Cardiac muscle cell (in vitro differentiated cells and primary cell): Measurements from ENCODE around the gene NFIA. TPM values are rescaled to one million over a fixed set of nuclear protein-coding genes. Genes with fewer than 3 reads are reported as not detected.

Experiments
- DNase-seq, 2 donors: peaks; one replicate each; pipeline versions ENCODE4 v3.0.0 to v3.0.0-alpha.2; 2010 to 2017; ENCODE audit warnings: low read depth in 1 of 2, low spot score in 1 of 2
- H3K27ac ChIP-seq: fragments of 200-600 bp; sonication (generic); 2 replicates; pipeline ENCODE4 v1.5.1; 2016
- H3K27me3 ChIP-seq: fragments of 200-600 bp; sonication (generic); 2 replicates; pipeline ENCODE4 v1.6.0; 2016; ENCODE audit warnings: control low read depth
- H3K36me3 ChIP-seq: fragments of 200-600 bp; sonication (generic); 2 replicates; pipeline ENCODE4 v1.5.1; 2016; ENCODE audit warnings: control low read depth
- H3K4me1 ChIP-seq: fragments of 200-600 bp; sonication (generic); 2 replicates; pipeline ENCODE4 v1.8.1; 2017; ENCODE audit warnings: low read depth, mild to moderate bottlenecking, mixed run types
- H3K4me3 ChIP-seq: fragments of 200-600 bp; sonication (generic); 2 replicates; pipeline ENCODE4 v1.5.1; 2016; ENCODE audit warnings: mild to moderate bottlenecking
- H3K9me3 ChIP-seq: fragments of 200-600 bp; sonication (generic); 2 replicates; pipeline ENCODE4 v1.5.1; 2017; ENCODE audit warnings: low read depth, mild to moderate bottlenecking, control low read depth
- polyA plus RNA-seq: library from polyadenylated mRNA; unstranded; fragments of >200 nt; fragmentation: Nextera tagmentation; extraction: Ambion mirVana; gene quantifications from 2 replicates; pipeline ENCODE4 v1.2.1, GENCODE V29; 2016
- total RNA-seq: library from RNA; depleted of rRNA; stranded (reverse); fragments of >200 nt; gene quantifications from 2 replicates; pipeline ENCODE4 v1.2.3, GENCODE V29; 2016
- TF ChIP-seq, protein P1 (sequence below): IDR thresholded peaks from 2 replicates; pipeline ENCODE4 v1.5.1; 2012; ENCODE audit warnings: low read depth, mild to moderate bottlenecking, low read length

NFIA gene
- total and polyA plus RNA-seq, 2 experiments from 2014 or later = 10.1 to 12.0 TPM

DNA sequence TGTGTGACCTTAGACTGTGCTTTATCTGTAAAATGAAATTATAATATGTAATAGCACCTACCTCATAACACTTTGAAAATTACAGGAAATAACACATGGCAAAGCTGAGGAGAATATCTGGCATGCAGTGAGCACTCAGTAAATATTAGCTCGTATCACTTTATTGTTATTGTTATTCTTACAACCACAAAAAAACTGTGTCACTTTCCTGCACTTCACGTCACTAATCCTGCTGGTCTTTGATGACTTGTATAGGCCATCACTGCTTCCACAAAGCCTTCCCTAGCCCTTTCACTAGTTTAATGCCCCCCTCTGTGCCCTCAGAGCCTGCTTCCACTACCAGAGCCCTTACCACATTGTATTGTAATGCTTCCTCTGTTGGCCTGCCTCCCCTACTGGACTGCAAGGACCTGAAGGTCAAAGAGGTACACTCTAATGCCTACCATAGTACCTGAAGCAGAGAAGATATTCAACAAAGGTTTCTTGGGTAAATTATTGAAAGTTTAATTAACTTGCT, 231.6 kb downstream of the NFIA start:
- TF ChIP-seq, protein P1, sequence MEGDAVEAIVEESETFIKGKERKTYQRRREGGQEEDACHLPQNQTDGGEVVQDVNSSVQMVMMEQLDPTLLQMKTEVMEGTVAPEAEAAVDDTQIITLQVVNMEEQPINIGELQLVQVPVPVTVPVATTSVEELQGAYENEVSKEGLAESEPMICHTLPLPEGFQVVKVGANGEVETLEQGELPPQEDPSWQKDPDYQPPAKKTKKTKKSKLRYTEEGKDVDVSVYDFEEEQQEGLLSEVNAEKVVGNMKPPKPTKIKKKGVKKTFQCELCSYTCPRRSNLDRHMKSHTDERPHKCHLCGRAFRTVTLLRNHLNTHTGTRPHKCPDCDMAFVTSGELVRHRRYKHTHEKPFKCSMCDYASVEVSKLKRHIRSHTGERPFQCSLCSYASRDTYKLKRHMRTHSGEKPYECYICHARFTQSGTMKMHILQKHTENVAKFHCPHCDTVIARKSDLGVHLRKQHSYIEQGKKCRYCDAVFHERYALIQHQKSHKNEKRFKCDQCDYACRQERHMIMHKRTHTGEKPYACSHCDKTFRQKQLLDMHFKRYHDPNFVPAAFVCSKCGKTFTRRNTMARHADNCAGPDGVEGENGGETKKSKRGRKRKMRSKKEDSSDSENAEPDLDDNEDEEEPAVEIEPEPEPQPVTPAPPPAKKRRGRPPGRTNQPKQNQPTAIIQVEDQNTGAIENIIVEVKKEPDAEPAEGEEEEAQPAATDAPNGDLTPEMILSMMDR = no peak
- Histone ChIP-seq H3K36me3 (no peaks in the 10 kb centered on the region), H3K27ac (no peak overlapping the region), H3K9me3 (no peaks in the 10 kb centered on the region), H3K4me1 (peaks cover 25% of the 10 kb centered on the region), H3K4me3 (no peak overlapping the region), H3K27me3 (no peaks in the 10 kb centered on the region)
- no peak for DNase-seq

DNA sequence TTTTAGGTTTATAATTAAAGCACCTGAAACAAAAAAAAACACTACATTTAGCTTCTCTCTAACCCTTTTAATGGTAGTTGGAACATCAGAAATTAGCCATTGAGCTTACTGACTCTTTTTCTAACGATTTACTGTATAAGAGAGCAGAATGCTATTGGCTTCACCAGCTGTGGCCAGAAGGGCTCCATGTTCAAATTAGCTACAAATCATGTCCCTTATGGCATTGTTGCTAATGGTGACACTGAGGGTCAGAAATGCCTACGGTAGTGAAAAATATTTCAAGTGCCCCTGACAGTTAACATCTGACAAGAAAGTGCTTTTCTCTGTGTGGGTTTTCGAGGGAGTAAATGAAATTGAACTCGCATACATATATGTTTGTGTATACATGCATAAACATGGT, 232.7 kb downstream of the NFIA start:
- no peak overlapping the region for H3K27ac ChIP-seq
- no peaks in the 10 kb centered on the region for H3K27me3 ChIP-seq
- H3K4me3 ChIP-seq = no peak overlapping the region
- DNase-seq = no peak
- no peaks in the 10 kb centered on the region for H3K36me3 ChIP-seq
- no peaks in the 10 kb centered on the region for H3K9me3 ChIP-seq
- peaks cover 35% of the 10 kb centered on the region for H3K4me1 ChIP-seq
- TF ChIP-seq, protein P1 = no peak

DNA sequence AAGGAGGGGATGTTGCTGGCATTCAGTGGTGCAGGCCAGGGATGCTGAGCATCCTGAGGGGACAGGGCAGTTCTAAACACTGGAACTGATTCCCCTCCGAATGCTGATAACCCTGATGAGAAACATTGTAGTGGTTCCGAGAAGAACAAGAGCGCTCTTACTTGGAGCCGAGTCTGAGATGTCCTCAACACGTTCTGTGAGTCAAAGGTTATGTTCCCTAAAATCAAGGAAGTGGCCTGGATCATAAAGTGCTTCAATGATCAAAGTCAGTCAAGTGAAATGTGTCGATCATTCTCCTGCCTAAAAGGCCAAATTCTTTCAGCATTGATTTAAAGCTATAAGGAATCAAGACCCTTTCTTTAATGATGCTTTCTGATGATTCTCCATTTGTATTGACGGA, 234.1 kb downstream of the NFIA start:
- Histone ChIP-seq H3K27ac (no peak overlapping the region), H3K36me3 (no peaks in the 10 kb centered on the region), H3K4me3 (no peak overlapping the region), H3K4me1 (peaks cover 44% of the 10 kb centered on the region), H3K9me3 (no peaks in the 10 kb centered on the region), H3K27me3 (no peaks in the 10 kb centered on the region)
- DNase-seq = no peak
- TF ChIP-seq, protein P1 = no peak

DNA sequence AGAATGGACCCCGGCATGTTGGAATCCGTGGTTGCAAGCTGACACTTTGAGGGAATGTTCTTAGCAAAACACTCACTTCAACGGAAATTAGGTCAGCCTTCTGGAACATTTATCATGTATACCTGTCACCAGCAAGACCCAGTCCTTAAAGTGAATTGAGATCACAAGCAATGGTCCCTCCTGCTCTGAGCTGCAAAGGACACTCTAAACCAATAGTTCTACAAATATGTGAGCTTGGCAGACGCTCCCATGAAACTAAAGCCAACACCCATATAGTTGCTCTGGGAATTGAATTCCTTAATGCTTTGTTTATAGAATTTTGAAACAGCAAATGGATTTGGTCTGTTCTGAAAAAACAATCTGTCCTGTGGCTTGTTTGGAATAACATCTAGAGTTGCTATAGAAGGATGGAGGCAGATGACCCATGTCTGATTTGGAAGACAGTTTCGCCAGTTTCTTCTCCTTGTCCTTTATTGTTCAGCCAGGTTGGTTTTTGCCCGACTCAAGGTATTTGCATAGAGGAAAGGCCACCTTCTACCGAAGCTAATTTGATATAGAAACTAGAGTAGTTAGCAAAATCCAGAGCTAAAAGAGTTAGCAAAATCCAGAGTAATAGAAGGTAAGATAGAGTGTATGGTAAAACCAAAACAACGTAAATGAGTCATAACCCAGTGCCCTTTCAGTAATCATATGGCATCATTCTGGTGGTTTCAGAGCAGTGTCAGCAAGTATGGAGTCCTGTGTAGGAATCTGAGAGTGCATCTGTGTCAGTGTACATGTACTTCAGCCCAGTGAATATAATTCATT, 236.2 kb downstream of the NFIA start:
- no peaks in the 10 kb centered on the region for H3K9me3 ChIP-seq
- DNase-seq = peak; percentile 88 to 92
- TF ChIP-seq, protein P1 = no peak
- no peak overlapping the region for H3K4me3 ChIP-seq
- H3K36me3 ChIP-seq = no peaks in the 10 kb centered on the region
- H3K27ac ChIP-seq = peak overlapping the region; percentile 75
- H3K27me3 ChIP-seq = no peaks in the 10 kb centered on the region
- H3K4me1 ChIP-seq = peaks cover 44% of the 10 kb centered on the region

DNA sequence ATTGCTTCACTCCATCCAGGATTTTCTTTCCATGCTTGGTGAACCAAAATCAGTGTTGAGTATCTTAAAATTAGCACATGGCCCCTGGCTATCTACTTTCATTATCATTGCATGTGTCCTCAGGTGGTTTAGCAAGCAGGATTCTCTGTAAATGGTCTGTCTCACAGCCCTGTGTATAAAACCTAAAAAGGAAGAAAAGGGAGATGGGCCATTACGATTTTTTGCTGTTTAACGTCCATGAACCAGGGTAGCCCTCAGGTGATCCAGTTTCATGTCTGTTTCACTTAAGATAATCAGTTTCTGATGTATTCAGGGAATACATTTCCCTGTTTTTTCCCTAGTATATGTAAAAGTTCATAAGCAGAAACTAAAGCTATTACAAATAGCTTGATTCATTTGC, 238.2 kb downstream of the NFIA start:
- no peak overlapping the region for H3K4me3 ChIP-seq
- H3K36me3 ChIP-seq = no peaks in the 10 kb centered on the region
- H3K4me1 ChIP-seq = peaks cover 55% of the 10 kb centered on the region
- TF ChIP-seq, protein P1 = no peak
- peak overlapping the region; percentile 65 for H3K27ac ChIP-seq
- no peaks in the 10 kb centered on the region for H3K27me3 ChIP-seq
- no peak for DNase-seq
- H3K9me3 ChIP-seq = no peaks in the 10 kb centered on the region
